ENCODE results near the gene ATG13. TPM values are rescaled to one million over a fixed set of nuclear protein-coding genes. Genes with fewer than 3 reads are reported as not detected.
"Not testable (repeated sequence)": the region's sequence is repeated elsewhere in the genome, so short reads cannot be mapped to it uniquely, and the experiment has no call there.

ATG13 gene
- 10 to 100 TPM; 47.4 to 54.8 (median 53.1) TPM for total RNA-seq

DNA sequence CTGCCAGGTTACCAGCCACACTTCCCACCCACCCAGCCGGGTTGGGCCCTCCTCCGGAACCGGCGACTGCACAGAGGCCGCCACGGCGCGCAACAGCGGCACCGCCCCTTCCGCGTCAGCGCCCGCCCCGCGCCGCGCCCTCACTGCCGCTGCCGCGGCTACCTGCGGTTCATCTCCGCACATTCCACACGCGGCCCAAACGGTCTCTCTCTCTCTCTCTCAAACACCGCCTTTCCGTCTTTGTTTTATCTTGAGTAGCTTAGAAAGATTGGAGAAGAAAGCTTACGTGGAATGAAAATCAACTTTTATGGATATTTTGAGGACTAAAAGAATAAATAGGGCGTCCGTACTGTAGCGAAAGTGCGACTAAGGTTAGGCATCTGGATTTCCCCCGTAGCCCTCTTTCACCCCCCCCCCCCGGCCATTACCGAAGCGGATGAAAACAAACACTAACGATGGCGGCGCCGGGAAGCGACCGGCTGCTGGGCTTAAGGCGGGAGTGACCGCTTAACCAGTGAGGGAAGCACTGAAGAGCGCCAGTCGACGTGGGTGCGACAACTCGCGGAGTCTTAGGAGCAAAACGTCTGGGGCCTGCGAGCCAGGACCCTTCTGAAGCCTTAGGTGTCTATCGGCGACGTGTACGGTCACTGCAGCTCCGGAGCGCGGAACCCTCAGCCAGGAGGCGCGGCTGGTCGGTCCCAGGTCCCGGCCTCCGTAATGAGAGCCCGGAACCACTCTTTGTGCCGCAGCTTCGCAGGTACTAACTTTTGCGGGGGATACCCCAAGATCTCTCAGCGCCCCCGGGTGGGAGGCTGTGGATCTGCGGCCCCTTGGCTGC lies at the start of gene ATG13, which contains the start of gene HARBI1:
Gene ATG13 (plus strand): TSS at position 420 of the 838 bp plus-strand sequence. CDS start 26,739 bp downstream, outside the sequence.
Gene HARBI1 (minus strand): TSS at position 94 of the 838 bp plus-strand sequence. CDS start 990 bp downstream, outside the sequence.
- DNase-seq (peak; percentile 89), ATAC-seq (peak; percentile 96 to 97)
- Mint-ChIP-seq H3K4me1 (ENCODE audit: low read depth) (peaks cover 34% of the 10 kb centered on the region), H3K4me3 (peak within 1 kb of the TSS; percentile 87), H3K27me3 (ENCODE audit: low read depth) (no peaks in the 10 kb centered on the region), H3K9me3 (no peaks in the 10 kb centered on the region), H3K36me3 (ENCODE audit: insufficient read depth) (peaks cover 8% of the 10 kb centered on the region)

DNA sequence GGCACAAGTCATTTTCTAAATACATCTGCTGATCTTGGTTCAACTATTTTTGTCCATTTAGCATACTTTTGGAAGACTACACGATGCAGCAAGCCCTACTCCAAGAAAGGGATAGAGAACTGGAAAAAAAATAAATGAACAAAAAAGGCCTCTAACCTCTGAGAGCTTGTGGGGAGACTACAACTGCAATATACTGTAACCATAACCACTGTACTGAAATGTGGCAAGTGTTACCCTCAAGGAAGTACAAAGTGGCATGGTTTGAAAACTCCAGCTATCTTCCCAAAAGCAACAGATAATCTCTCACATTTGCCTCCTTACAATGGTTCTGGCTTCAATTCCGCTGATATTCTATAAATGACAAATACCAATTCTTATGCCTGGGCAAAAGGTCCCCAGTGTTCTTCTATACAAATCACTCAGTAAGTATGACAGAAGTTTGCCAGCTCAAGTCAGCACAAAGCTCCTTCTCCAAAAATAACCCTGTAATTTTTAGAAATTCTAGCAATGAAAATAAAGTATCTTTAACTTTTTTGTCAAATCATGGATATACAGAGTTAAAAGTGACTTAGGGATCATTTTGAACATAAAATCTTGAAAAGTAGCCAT lies 46.5 kb upstream of the ATG13 start:
- Mint-ChIP-seq H3K9me3 (no peaks in the 10 kb centered on the region), H3K36me3 (ENCODE audit: insufficient read depth) (peaks cover 5% of the 10 kb centered on the region), H3K27me3 (ENCODE audit: low read depth) (no peaks in the 10 kb centered on the region), H3K4me3 (no peak overlapping the region), H3K4me1 (ENCODE audit: low read depth) (peaks cover 21% of the 10 kb centered on the region)
- no peak for DNase-seq
- ATAC-seq = no peak

DNA sequence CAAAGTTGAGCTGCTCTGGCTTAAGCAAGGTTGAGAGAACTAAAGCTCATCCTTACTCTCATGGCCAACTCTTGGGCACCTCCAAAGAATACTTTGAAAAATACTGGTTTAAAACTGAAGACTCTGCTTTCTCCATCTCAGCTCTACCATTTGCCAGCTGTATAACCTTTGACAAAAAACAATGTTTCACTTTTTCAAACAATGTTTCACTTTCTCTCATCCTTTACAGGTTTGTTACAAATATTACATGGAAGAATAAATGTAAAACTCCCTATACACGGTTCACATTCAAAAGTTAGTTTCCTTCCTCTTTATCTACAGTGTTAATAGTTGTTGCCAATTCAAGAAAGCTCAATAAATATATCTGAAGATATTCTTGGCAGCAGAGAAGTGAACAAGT lies 42.7 kb upstream of the ATG13 start:
- Mint-ChIP-seq H3K9me3 (no peaks in the 10 kb centered on the region), H3K36me3 (ENCODE audit: insufficient read depth) (peaks cover 13% of the 10 kb centered on the region), H3K4me3 (no peak overlapping the region), H3K27me3 (ENCODE audit: low read depth) (no peaks in the 10 kb centered on the region), H3K4me1 (ENCODE audit: low read depth) (peaks cover 37% of the 10 kb centered on the region)
- ATAC-seq = no peak
- no peak for DNase-seq

DNA sequence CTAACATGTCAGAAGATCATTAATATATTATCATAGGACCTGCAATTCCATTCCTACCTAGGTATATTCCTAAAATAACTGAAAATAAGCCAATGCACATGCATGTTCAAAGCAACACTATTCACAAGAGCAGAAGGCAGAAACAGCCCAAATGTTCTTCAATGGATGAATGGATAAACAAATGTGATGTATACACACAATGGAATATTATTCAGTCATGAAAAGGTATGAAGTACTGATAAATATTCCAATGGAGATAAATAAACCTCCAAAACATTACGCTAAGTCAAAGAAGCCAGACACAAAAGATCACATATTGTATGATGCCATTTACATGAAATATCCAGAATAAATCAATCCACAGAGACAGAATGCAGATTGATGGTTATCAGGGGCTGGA lies 40.3 kb upstream of the ATG13 start:
- Mint-ChIP-seq H3K4me3 (no peak overlapping the region), H3K36me3 (ENCODE audit: insufficient read depth) (peaks cover 25% of the 10 kb centered on the region), H3K9me3 (no peaks in the 10 kb centered on the region), H3K27me3 (ENCODE audit: low read depth) (no peaks in the 10 kb centered on the region), H3K4me1 (ENCODE audit: low read depth) (peaks cover 41% of the 10 kb centered on the region)
- ATAC-seq = no peak
- DNase-seq = no peak

DNA sequence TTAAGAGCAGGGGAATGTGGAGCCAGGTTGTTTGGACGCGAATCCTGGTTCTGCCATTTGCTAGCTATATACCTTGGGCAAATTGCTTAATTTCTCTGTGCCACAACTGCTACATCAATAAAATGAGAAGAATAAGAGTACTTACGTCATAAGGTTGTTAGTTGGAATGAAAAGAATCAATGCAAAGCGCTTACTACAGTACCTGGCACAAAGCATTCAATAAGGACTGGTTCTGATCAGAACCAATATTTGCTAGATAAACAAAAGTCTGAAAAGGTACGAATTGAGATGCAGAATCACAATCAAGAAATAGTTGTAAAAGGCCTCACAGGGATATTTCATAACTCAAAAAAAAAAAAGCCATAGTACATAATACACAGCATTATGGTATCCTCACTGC lies 34.8 kb upstream of the ATG13 start:
- Mint-ChIP-seq H3K27me3 (ENCODE audit: low read depth) (no peaks in the 10 kb centered on the region), H3K4me3 (no peak overlapping the region), H3K36me3 (ENCODE audit: insufficient read depth) (peaks cover 17% of the 10 kb centered on the region), H3K4me1 (ENCODE audit: low read depth) (peaks cover 28% of the 10 kb centered on the region), H3K9me3 (no peaks in the 10 kb centered on the region)
- DNase-seq (no peak), ATAC-seq (no peak)

DNA sequence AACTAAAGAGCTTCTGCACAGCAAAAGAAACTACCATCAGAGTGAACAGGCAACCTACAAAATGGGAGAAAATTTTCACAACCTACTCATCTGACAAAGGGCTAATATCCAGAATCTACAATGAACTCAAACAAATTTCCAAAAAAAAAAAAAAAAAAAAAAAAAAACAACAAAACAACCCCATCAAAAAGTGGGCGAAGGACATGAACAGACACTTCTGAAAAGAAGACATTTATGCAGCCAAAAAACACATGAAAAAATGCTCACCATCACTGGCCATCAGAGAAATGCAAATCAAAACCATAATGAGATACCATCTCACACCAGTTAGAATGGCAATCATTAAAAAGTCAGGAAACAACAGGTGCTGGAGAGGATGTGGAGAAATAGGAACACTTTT lies 33.8 kb upstream of the ATG13 start:
- not testable (repeated sequence) for H3K27me3 Mint-ChIP-seq (ENCODE audit: low read depth); DNase-seq; H3K9me3 Mint-ChIP-seq; H3K4me3 Mint-ChIP-seq; ATAC-seq
- peaks cover 31% of the 10 kb centered on the region for H3K4me1 Mint-ChIP-seq (ENCODE audit: low read depth)
- H3K36me3 Mint-ChIP-seq (ENCODE audit: insufficient read depth) = peaks cover 20% of the 10 kb centered on the region

DNA sequence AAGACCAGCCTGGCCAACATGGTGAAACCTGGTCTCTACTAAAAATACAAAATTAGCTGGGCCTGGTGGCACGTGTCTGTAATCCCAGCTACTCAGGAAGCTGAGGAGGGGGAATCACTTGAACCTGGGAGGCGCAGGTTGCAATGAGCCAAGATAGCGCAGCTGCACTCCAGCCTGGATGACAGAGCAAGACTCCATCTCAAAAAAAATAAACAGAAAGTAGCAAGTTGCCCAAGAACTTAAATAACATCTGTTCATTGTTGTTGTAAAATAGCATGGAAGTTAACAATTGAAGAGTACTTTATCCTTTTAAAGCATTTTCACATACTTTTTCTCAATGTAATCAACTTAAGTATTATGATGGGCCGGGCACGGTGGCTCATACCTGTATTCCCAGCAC lies 29.2 kb upstream of the ATG13 start:
- Mint-ChIP-seq H3K4me1 (ENCODE audit: low read depth) (peaks cover 41% of the 10 kb centered on the region), H3K27me3 (ENCODE audit: low read depth) (no peaks in the 10 kb centered on the region), H3K9me3 (no peaks in the 10 kb centered on the region), H3K4me3 (no peak overlapping the region), H3K36me3 (ENCODE audit: insufficient read depth) (peaks cover 5% of the 10 kb centered on the region)
- ATAC-seq = no peak
- DNase-seq = no peak

DNA sequence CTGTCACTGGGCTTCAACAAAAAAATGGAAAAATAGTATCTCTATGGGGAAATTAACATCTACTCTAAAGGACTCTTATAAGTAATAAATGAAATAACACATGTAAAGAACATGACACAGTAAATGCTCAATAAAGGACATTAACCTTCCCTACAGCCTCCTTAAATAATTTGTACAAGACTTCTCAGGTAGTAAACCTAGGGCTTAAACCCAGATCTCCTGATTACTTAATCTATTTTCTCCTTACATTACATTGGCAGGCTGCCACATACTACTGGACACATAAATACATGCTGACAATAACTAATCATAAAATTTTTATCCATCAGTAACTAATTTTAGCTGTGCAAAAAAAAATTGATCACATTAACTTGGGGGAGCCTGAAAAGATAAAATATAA lies 28.4 kb upstream of the ATG13 start:
- H3K9me3 Mint-ChIP-seq = no peaks in the 10 kb centered on the region
- DNase-seq (no peak), ATAC-seq (no peak)
- peaks cover 44% of the 10 kb centered on the region for H3K4me1 Mint-ChIP-seq (ENCODE audit: low read depth)
- H3K36me3 Mint-ChIP-seq (ENCODE audit: insufficient read depth) = peaks cover 5% of the 10 kb centered on the region
- H3K4me3 Mint-ChIP-seq = no peak overlapping the region
- H3K27me3 Mint-ChIP-seq (ENCODE audit: low read depth) = no peaks in the 10 kb centered on the region

DNA sequence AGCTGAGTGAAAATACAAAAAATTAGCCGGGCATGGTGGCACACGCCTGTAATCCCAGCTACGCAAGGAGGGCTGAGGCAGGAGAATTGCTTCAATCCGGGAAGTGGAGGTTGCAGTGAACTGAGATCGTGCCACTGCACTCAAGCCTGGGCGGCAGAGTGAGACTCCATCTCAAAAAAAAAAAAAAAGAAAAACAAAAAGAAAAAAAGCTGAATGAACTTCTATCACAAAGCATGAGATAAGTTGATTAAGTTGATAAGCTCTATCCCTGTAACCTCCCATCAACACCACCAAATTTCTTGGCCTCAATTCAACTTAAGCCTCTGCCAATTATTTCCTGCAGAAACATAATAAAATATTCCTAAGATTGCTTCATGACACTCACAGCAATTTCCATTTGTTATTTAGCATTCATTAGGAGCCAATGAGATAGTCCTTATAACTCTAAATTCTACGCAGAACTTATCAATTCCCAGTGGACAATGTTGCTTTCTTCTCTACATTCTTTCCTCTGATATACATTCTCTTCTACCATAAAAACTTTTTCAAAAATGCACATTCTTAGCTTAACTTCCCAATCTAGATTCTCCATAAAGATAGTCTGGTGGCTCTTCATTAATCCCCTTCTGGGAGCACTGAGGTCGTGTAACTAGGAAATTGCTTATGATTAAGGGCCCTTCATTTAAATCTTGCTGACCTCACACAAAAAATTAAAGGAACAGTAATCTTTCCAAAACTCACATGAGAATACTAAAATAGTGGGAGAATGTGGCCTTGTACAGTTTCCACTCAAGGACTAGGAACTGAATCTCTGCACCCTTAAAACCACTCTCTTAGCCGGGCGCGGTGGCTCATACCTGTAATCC lies 26.4 kb upstream of the ATG13 start:
- Mint-ChIP-seq H3K36me3 (ENCODE audit: insufficient read depth) (peaks cover 5% of the 10 kb centered on the region), H3K27me3 (ENCODE audit: low read depth) (no peaks in the 10 kb centered on the region), H3K4me1 (ENCODE audit: low read depth) (peaks cover 50% of the 10 kb centered on the region), H3K4me3 (peak overlapping the region; percentile 25), H3K9me3 (no peaks in the 10 kb centered on the region)
- no peak for DNase-seq
- ATAC-seq = no peak

DNA sequence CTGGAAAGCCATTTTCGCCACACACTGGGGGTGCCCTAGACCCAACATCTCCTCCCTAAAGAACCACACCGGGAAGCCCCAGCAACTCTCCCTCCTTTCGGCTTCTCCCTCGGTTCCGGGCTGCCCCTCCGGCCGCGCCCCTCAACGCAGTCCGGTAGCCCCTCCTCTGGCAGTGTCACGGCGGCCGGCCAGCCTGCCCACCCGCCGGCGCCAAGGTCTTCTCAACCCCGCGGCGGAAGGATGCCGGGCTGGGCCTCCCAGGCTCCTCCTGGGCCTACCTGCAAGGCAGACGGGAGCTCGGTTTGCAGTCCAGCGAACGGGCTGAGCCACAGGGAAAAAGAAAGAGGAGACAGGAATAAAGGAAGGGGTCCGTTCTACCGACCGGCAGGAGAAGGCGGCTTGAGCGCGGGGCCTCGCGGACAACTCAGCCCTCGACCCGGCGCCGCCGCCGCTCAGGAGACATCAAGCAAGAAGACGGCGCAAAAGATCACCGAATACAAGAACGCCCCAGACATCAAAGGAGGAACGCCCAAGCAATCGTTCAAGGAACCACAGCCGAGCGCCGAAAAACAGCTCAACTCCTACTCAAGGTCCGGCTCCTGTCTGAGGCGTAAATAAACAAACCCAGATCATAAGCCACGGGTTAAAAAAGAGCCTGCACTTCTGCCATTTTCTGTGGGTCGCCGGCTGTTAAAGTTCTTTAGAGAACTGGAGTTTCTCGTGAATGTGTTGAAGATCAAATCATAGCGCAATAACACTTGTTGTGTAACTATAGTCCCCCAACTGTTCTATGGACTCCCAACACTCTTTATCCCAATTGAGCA lies 23.6 kb upstream of the ATG13 start, which contains the start of gene AMBRA1:
Gene AMBRA1 (minus strand): TSS at position 474 of the 824 bp plus-strand sequence. CDS start 45,643 bp downstream, outside the sequence.
- H3K9me3 Mint-ChIP-seq = no peaks in the 10 kb centered on the region
- ATAC-seq (peak; percentile 95 to 97), DNase-seq (peak; percentile 68)
- H3K4me1 Mint-ChIP-seq (ENCODE audit: low read depth) = peaks cover 40% of the 10 kb centered on the region
- no peaks in the 10 kb centered on the region for H3K27me3 Mint-ChIP-seq (ENCODE audit: low read depth)
- H3K36me3 Mint-ChIP-seq (ENCODE audit: insufficient read depth) = peaks cover 2% of the 10 kb centered on the region
- H3K4me3 Mint-ChIP-seq = peak within 1 kb of the TSS; percentile 97

DNA sequence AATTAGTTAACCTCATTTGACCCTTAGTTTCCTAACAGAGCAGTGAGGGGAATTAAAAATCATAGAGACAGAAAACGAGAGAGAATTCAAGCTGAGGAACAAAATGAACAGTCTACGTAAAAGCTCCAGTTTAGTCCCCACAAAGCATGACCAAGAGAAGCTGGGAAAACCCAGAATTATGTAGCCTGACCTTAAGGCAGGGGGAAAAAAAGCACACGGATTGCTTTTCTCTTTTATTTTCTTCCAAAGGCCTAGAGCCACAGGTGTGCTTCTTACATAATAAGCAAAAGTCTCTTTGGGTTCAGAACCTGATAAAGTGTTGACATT lies 23.0 kb upstream of the ATG13 start:
- no peaks in the 10 kb centered on the region for H3K27me3 Mint-ChIP-seq (ENCODE audit: low read depth)
- ATAC-seq (no peak), DNase-seq (no peak)
- H3K36me3 Mint-ChIP-seq (ENCODE audit: insufficient read depth) = peaks cover 2% of the 10 kb centered on the region
- H3K9me3 Mint-ChIP-seq = no peaks in the 10 kb centered on the region
- H3K4me1 Mint-ChIP-seq (ENCODE audit: low read depth) = peaks cover 34% of the 10 kb centered on the region
- H3K4me3 Mint-ChIP-seq = peak overlapping the region; percentile 97

DNA sequence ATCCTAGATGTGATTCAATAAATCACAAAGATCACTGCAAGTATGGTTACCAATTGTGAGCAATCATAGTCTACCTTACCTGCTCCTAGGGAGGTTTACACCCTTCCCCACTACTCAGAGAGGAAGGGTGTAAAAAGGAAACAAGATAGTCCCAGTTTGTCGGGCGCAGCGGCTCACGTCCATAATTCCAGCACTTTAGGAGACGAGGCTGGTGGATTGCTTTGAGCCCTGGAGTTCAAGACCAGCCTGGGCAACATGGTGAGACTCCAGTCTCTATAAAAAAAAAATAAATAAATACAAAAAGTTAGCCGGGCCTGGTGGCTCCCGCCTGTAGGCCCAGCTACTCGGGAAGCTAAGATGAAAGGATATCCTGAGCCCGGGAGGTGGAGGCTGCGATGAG lies 22.6 kb upstream of the ATG13 start:
- no peaks in the 10 kb centered on the region for H3K27me3 Mint-ChIP-seq (ENCODE audit: low read depth)
- no peak for ATAC-seq
- no peaks in the 10 kb centered on the region for H3K9me3 Mint-ChIP-seq
- peaks cover 32% of the 10 kb centered on the region for H3K4me1 Mint-ChIP-seq (ENCODE audit: low read depth)
- peaks cover 2% of the 10 kb centered on the region for H3K36me3 Mint-ChIP-seq (ENCODE audit: insufficient read depth)
- DNase-seq = no peak
- peak overlapping the region; percentile 97 for H3K4me3 Mint-ChIP-seq

DNA sequence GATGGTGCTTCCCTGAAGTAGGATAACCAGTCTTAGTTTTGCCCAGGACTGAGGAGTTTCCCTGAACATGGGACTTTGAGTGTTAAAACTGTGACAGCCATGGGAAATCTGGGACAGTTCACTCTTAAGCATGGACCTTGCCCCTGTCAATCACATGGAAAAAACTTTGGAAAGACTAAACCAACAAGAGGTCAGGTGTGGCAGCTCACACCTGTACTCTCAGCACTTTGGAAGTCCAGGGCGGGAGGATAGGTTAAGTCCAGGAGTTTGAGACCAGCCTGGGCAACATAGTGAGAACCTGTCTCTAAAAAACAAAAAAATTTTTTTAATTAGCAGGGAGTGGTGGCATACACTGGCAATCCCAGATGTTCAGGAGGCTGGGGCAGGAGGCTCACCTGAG lies 20.2 kb upstream of the ATG13 start:
- no peak overlapping the region for H3K4me3 Mint-ChIP-seq
- no peaks in the 10 kb centered on the region for H3K27me3 Mint-ChIP-seq (ENCODE audit: low read depth)
- H3K4me1 Mint-ChIP-seq (ENCODE audit: low read depth) = peaks cover 19% of the 10 kb centered on the region
- H3K9me3 Mint-ChIP-seq = no peaks in the 10 kb centered on the region
- no peaks in the 10 kb centered on the region for H3K36me3 Mint-ChIP-seq (ENCODE audit: insufficient read depth)
- ATAC-seq = no peak
- no peak for DNase-seq
